Neural cell (in vitro differentiated cells): ENCODE results near the gene LRRC3.

Experiments
- EP300 ChIP-seq: fragments of 450-650 bp; conservative IDR thresholded peaks from 2 replicates; pipeline ENCODE4 v1.6.1; 2014; ENCODE audit warnings: antibody characterized with exemption, mild to moderate bottlenecking, moderate library complexity; ENCODE audit not compliant: poor library complexity, severe bottlenecking
- EZH2 ChIP-seq: fragments of 200-600, 300-800 bp; shearing (Covaris generic), sonication (generic); IDR thresholded peaks from 2 replicates; pipeline ENCODE4 v1.6.1; 2014; ENCODE audit warnings: antibody characterized with exemption, low read length, borderline replicate concordance, mild to moderate bottlenecking; ENCODE audit not compliant: insufficient read depth, poor library complexity, severe bottlenecking
- MXI1 ChIP-seq: fragments of 450-650 bp; conservative IDR thresholded peaks from 2 replicates; pipeline ENCODE4 v1.6.1; 2014; ENCODE audit warnings: antibody characterized with exemption, mild to moderate bottlenecking; ENCODE audit not compliant: poor library complexity, severe bottlenecking
- POLR2AphosphoS5 ChIP-seq: IDR thresholded peaks from 2 replicates; pipeline ENCODE4 v1.6.1; 2012
- RAD21 ChIP-seq: fragments of 450-650 bp; conservative IDR thresholded peaks from 2 replicates; pipeline ENCODE4 v1.6.1; 2014; ENCODE audit warnings: antibody characterized with exemption, mild to moderate bottlenecking, moderate library complexity
- SMC3 ChIP-seq: fragments of 450-650 bp; conservative IDR thresholded peaks from 2 replicates; pipeline ENCODE4 v1.6.1; 2014; ENCODE audit warnings: antibody characterized with exemption, mild to moderate bottlenecking, moderate library complexity; ENCODE audit not compliant: poor library complexity
- TAF1 ChIP-seq: IDR thresholded peaks from 2 replicates; pipeline ENCODE4 v1.6.1; 2012; ENCODE audit warnings: low read depth
- TF ChIP-seq, protein P1 (sequence below): fragments of 450-650 bp; IDR thresholded peaks from 2 replicates; pipeline ENCODE4 v1.5.1; 2014; ENCODE audit warnings: antibody characterized with exemption, mild to moderate bottlenecking, moderate library complexity; ENCODE audit not compliant: poor library complexity, severe bottlenecking

DNA sequence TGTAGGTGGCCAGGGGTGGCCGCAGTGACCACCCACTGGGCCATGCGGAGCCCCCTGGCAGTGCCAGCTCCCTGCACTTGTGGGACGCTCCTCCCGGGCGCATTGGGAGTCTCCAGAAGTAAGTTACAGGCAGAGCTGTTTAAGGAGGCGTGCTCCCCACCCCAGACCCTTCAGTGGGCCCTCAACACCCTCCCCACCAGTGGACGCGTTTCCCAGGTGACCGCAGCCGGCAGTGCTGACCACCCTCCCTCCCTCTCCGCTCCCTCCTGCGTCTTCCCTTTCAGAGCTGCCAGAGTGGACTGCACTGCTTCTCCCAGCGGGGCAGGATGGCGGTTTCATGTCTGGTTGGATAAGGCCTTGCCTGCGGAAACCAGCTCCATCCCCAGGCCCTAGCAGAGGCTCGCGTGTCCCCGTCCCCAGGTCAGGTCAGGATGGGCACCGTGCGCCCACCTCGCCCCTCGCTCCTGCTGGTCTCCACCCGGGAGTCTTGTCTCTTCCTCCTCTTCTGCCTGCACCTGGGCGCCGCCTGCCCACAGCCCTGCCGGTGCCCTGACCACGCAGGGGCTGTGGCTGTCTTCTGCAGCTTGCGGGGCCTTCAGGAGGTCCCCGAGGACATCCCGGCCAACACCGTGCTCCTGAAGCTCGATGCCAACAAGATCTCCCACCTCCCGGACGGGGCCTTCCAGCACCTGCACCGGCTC lies 1.1 kb downstream of the LRRC3 start:
- TF ChIP-seq EZH2 = no peak
- no peak for TF ChIP-seq MXI1
- TF ChIP-seq, protein P1, sequence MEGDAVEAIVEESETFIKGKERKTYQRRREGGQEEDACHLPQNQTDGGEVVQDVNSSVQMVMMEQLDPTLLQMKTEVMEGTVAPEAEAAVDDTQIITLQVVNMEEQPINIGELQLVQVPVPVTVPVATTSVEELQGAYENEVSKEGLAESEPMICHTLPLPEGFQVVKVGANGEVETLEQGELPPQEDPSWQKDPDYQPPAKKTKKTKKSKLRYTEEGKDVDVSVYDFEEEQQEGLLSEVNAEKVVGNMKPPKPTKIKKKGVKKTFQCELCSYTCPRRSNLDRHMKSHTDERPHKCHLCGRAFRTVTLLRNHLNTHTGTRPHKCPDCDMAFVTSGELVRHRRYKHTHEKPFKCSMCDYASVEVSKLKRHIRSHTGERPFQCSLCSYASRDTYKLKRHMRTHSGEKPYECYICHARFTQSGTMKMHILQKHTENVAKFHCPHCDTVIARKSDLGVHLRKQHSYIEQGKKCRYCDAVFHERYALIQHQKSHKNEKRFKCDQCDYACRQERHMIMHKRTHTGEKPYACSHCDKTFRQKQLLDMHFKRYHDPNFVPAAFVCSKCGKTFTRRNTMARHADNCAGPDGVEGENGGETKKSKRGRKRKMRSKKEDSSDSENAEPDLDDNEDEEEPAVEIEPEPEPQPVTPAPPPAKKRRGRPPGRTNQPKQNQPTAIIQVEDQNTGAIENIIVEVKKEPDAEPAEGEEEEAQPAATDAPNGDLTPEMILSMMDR = peak; percentile 3
- no peak for TF ChIP-seq POLR2AphosphoS5
- TF ChIP-seq EP300 = no peak
- no peak for TF ChIP-seq RAD21
- TF ChIP-seq TAF1 = no peak
- no peak for TF ChIP-seq SMC3
